Activated CD4-positive, alpha-beta T cell treated with anti-CD3 and anti-CD28 coated beads, Interleukin-2, amount 10 ng/mL, durations not matched to agents 7 days and 5 days (primary cell): ENCODE results near the gene OPRL1. TPM values are rescaled to one million over a fixed set of nuclear protein-coding genes. Genes with fewer than 3 reads are reported as not detected.
"Not testable (repeated sequence)": the region's sequence is repeated elsewhere in the genome, so short reads cannot be mapped to it uniquely, and the experiment has no call there.

ENCODE experiments used
- CTCF ChIA-PET: fragments of 350-600 bp; sonication (Branson Sonifier 250); formaldehyde crosslinking; loops from one replicate; lab custom pipeline; 2021; ENCODE audit warnings: antibody characterized with exemption; lab: Charles Lee
- POLR2A ChIA-PET: fragments of 350-600 bp; sonication (Branson Sonifier 250); formaldehyde crosslinking; loops from one replicate; lab custom pipeline; 2021; ENCODE audit warnings: antibody characterized with exemption; lab: Charles Lee
- DNase-seq: peaks from one replicate; pipeline ENCODE4 v3.0.0-alpha.2; 2020
- H3K27ac Mint-ChIP-seq: one replicate; pipeline ENCODE4 v1.8.0; 2021; ENCODE audit warnings: mild to moderate bottlenecking, moderate library complexity, mixed read lengths
- H3K27me3 Mint-ChIP-seq: one replicate; pipeline ENCODE4 v1.8.0; 2021; ENCODE audit warnings: mixed read lengths
- H3K36me3 Mint-ChIP-seq: one replicate; pipeline ENCODE4 v1.8.0; 2021; ENCODE audit warnings: low read depth, mixed read lengths
- H3K4me1 Mint-ChIP-seq: one replicate; pipeline ENCODE4 v1.8.0; 2021; ENCODE audit warnings: mixed read lengths
- H3K4me3 Mint-ChIP-seq: one replicate; pipeline ENCODE4 v1.8.0; 2021; ENCODE audit warnings: mild to moderate bottlenecking, moderate library complexity, mixed read lengths
- H3K9me3 Mint-ChIP-seq: one replicate; pipeline ENCODE4 v1.8.0; 2021; ENCODE audit warnings: mixed read lengths
- total RNA-seq, 2 experiments: library from RNA; stranded (reverse); gene quantifications; one replicate each; pipeline ENCODE4 v1.2.3, GENCODE V29; 2021

OPRL1 gene
- total RNA-seq, 2 experiments from 2014 or later: 1.6 TPM

- H3K27ac Mint-ChIP-seq: peak overlapping the region; percentile 83
- peak overlapping the region; percentile 90 for H3K4me3 Mint-ChIP-seq
- peaks cover 9% of the 10 kb centered on the region for H3K27me3 Mint-ChIP-seq
- ChIA-PET CTCF (interaction anchor here (0.8 to 5.1 kb wide), 6 partner anchors 10 to 541 kb away, joined by 3 to 30 read pairs (median 8); no protein-coding TSS in a partner anchor), POLR2A (no interaction called here)
- DNase-seq: no peak
- H3K36me3 Mint-ChIP-seq: peaks cover 31% of the 10 kb centered on the region
- peaks cover 50% of the 10 kb centered on the region for H3K4me1 Mint-ChIP-seq
- no peaks in the 10 kb centered on the region for H3K9me3 Mint-ChIP-seq
Measured at GRCh38 chr20:64078934-64079272, 979 bp upstream of the OPRL1 start.

- CTCF ChIA-PET: interaction anchor here (0.8 to 5.1 kb wide), 7 partner anchors 10 to 542 kb away, joined by 3 to 30 read pairs (median 5); no protein-coding TSS in a partner anchor
- DNase-seq: peak; percentile 81
- POLR2A ChIA-PET: interaction anchor here (0.6 kb wide), 1 partner anchor 40 kb away, joined by 3 read pairs; no protein-coding TSS in a partner anchor
- Mint-ChIP-seq H3K27me3 (peaks cover 12% of the 10 kb centered on the region), H3K4me1 (peaks cover 50% of the 10 kb centered on the region), H3K27ac (peak within 1 kb of the TSS; percentile 83), H3K4me3 (peak within 1 kb of the TSS; percentile 90), H3K9me3 (no peaks in the 10 kb centered on the region), H3K36me3 (peaks cover 26% of the 10 kb centered on the region)
Measured at GRCh38 chr20:64079273-64080012, 439 bp upstream of the OPRL1 start, which contains the start of gene RGS19. TSS of gene RGS19 (minus strand) at chr20:64079518. CDS start at chr20:64076886, 2,632 bp downstream.

DNA sequence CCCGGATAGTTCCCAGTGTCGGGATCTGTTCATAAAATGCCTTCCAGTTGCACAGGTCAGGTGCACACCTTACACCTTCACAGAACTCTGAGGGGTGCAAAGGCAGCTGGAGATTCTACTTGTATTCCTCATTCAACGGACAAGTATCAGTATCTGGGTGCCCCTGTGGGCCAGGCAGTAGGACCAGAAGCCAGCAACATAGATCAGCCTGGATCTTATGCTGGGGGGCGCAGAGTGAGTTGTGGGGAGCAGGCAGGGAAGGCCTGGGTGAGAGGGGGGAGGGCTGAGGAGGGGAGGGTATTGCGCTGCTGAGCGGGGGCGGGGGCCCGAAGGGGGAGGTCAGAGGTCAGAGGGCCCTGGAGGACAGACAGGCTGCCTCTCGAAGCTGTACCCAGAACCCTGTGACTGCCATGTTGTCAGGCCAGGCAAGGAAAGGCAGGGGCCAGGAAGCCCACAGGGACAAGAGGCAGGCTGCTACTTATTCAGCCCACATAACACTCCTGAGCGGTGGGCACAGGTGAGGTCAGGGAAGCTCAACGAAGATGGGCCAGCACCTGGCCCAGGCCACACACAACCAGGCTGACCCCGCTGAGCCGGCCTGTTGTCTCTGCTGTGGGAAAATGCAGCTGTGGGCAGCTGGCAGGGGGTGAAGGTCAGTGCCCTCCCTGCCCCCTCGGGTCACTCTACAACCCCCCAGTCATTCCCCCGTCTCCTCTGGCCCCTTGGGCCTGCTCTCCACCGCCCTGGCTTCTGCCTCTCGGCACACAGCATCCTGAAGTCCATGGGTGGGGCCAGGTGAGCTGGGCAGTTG lies 1.1 kb downstream of the OPRL1 start:
- H3K27ac Mint-ChIP-seq: peak overlapping the region; percentile 65
- CTCF ChIA-PET: interaction anchor here (1.2 to 2.0 kb wide), 2 partner anchors 12 kb away, joined by 4 to 10 read pairs; no protein-coding TSS in a partner anchor
- peaks cover 42% of the 10 kb centered on the region for H3K4me1 Mint-ChIP-seq
- no peaks in the 10 kb centered on the region for H3K9me3 Mint-ChIP-seq
- POLR2A ChIA-PET: no interaction called here
- peaks cover 24% of the 10 kb centered on the region for H3K27me3 Mint-ChIP-seq
- peaks cover 16% of the 10 kb centered on the region for H3K36me3 Mint-ChIP-seq
- no peak for DNase-seq
- H3K4me3 Mint-ChIP-seq: peak overlapping the region; percentile 70

DNA sequence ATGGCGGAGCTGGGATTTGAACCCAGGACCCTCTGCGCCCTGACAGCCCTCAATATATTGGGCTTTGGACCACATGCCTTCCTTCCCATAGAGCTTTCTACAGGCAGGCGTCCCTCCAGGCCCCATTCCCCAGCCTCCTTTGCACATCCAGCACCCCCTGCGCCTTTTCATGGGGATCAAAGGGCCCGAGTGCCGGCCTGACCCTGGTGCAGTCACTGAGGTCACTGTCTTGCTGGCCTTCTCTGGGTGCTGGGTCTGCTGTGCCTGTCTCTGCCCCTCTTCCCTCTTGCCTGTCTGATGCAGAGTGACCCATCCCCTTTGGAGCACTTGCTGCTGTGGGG lies 1.7 kb downstream of the OPRL1 start:
- Mint-ChIP-seq H3K27ac (peak overlapping the region; percentile 54), H3K9me3 (no peaks in the 10 kb centered on the region), H3K4me3 (peak overlapping the region; percentile 43), H3K36me3 (peaks cover 15% of the 10 kb centered on the region), H3K4me1 (peaks cover 38% of the 10 kb centered on the region), H3K27me3 (peaks cover 28% of the 10 kb centered on the region)
- no peak for DNase-seq
- CTCF ChIA-PET: interaction anchor here (1.1 to 1.2 kb wide), 2 partner anchors 13 to 19 kb away, joined by 3 to 4 read pairs; partner anchors contain the start of gene TCEA2
- POLR2A ChIA-PET: no interaction called here

DNA sequence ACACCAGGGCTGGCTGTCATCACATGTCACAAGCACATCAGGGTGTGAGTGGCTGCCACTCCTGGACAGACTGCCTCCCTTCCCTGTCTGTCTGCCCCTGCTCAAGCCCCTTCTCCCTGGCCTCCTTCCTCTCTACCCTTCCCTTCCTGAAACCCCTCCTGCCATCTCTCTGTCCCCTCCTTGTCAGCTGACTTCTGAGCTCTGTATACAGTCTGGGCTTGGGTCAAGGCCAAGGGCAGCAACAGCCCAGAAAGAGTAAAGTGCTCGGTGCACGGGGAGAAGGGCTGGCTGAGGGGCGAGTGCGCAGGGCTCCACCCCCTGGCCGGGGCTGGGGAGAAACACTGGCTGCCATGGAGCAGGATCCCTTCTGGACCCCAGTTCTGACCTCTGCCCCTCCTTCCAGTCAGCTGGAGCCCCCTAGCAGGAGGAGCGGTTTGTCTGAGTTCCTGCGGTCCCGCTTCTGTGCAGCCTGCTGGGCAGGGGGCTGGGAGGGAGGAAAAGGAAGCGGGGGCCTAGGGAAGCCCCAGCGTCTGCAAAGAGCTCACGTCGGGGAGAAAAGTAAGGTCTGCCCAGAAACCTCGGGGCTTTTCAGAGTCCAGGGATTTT lies 2.3 kb downstream of the OPRL1 start:
- ChIA-PET POLR2A (no interaction called here), CTCF (interaction anchor here (1.0 to 1.7 kb wide), 4 partner anchors 13 to 204 kb away, joined by 3 to 6 read pairs (median 3); partner anchors contain the start of gene TCEA2)
- H3K4me1 Mint-ChIP-seq: peaks cover 33% of the 10 kb centered on the region
- H3K9me3 Mint-ChIP-seq: no peaks in the 10 kb centered on the region
- peak overlapping the region; percentile 54 for H3K27ac Mint-ChIP-seq
- peak overlapping the region; percentile 43 for H3K4me3 Mint-ChIP-seq
- no peak for DNase-seq
- peaks cover 12% of the 10 kb centered on the region for H3K36me3 Mint-ChIP-seq
- H3K27me3 Mint-ChIP-seq: peaks cover 28% of the 10 kb centered on the region

DNA sequence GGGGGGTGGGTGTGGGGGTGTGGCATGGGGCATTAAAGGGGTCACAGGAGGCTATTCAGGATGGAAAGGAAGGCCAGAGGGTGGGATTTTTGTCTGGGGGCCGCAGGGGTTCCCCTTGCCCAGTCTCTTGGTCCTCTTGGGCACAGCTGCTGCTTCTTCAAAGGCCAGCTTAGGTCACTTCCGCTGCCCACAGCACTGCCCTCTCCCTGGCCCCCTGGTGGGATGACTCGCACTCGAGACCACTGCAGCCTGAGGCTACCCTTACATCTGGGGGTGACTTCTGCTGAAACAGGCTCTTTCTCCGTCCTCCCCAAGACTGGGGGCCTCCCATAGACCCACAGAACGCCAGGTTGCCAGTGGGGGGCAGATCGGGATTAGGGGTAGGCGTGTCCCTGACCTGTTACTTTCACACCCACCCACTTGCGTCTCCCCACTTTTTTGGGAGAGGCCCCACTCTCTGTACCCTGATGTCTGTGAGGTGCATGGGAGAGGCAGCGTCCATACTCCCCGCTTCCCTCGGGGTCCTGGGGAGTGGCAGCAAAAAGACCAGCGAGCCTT lies 3.0 kb downstream of the OPRL1 start:
- Mint-ChIP-seq H3K9me3 (peaks cover 5% of the 10 kb centered on the region), H3K36me3 (peaks cover 7% of the 10 kb centered on the region), H3K4me1 (peaks cover 32% of the 10 kb centered on the region), H3K27me3 (peaks cover 28% of the 10 kb centered on the region), H3K27ac (no peak overlapping the region), H3K4me3 (peak overlapping the region; percentile 68)
- ChIA-PET POLR2A (no interaction called here), CTCF (interaction anchor here (0.9 to 2.1 kb wide), 11 partner anchors 11 to 203 kb away, joined by 3 to 16 read pairs (median 4); no protein-coding TSS in a partner anchor)
- DNase-seq: no peak

DNA sequence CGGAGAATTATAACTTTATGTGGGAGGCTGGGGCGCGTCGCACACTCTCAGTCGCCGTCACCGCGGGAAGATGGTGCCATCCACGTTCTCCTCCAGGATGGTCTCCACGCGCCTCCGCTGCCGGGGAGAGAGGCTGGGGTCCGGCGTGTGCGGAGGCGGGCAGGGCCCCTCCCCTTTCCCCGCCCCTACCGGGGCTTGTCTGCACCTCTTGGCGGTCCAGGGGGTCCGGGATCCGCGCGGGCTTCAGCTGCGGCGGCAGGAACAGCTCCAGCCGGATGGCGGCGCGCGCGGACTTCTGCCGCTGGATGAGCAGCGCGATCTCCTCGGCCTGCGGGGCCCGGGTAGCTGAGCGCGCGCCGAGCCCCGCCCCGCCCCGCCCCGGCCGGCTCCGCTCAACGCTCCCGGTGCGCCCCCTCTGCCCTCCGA lies 3.5 kb downstream of the OPRL1 start:
- peak; percentile 69 for DNase-seq
- ChIA-PET POLR2A (no interaction called here), CTCF (interaction anchor here (0.7 to 2.1 kb wide), 18 partner anchors 11 to 546 kb away, joined by 3 to 16 read pairs (median 3); partner anchors contain the start of genes PRPF6 and PTK6)
- peaks cover 9% of the 10 kb centered on the region for H3K9me3 Mint-ChIP-seq
- H3K36me3 Mint-ChIP-seq: peaks cover 6% of the 10 kb centered on the region
- peaks cover 31% of the 10 kb centered on the region for H3K27me3 Mint-ChIP-seq
- peaks cover 32% of the 10 kb centered on the region for H3K4me1 Mint-ChIP-seq
- H3K27ac Mint-ChIP-seq: no peak overlapping the region
- H3K4me3 Mint-ChIP-seq: peak overlapping the region; percentile 68

DNA sequence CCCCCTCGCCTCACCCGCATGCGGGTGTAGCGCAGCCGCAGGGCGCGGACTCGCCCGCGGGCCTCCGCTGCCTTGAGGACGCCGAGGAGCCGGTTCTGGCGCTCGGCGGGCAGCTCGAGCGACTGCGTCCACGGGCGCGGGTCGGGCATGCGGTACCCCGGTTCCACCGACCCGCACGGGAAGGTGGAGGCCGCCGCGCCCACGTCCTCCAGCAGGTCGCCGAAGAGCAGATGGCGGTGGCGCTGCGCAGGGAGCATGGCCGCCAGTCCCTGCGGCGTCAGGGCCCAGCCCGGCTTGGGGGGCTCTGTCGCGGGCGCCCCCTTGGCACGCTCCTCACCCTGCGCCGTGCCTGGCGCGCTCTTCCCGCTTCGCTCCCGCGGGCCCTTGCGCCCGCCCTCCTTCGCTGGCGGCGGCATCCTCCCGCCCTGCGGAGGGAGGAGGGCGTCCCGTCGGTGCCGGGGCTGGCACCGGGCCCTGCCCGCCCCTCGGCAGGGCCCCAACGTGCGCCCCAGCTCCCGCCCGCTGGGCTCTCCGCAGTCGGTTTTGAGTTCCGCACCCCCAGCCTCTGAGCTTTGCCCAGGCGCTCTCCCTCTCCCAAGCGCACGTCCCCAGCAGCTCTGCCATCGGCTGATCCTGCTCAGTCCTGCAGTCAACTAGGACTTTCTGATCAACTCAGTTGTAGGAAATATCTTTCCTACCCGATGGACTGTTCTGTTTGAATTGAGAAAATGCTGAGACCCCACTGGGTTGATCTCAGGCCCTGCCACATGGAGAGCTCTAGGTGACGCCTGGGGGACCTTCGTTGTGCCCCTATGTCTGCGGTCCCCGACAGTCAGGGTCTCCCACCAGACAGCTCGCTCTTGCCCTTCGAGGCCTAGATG lies 4.2 kb downstream of the OPRL1 start, which contains the start of gene LKAAEAR1:
TSS of gene LKAAEAR1 (minus strand) at position 595 of the 881 bp plus-strand sequence. CDS start at position 416, 179 bp downstream.
- Mint-ChIP-seq H3K36me3 (peaks cover 2% of the 10 kb centered on the region), H3K9me3 (peaks cover 9% of the 10 kb centered on the region), H3K4me3 (peak within 1 kb of the TSS; percentile 72), H3K27ac (no peak within 1 kb of the TSS), H3K27me3 (peaks cover 31% of the 10 kb centered on the region), H3K4me1 (peaks cover 32% of the 10 kb centered on the region)
- no peak for DNase-seq
- POLR2A ChIA-PET: no interaction called here
- CTCF ChIA-PET: interaction anchor here (0.7 to 2.1 kb wide), 17 partner anchors 12 to 547 kb away, joined by 3 to 16 read pairs (median 3); partner anchors contain the start of genes PRPF6 and PTK6

GRCh38 chr20:64084685-64085152 lies 4.8 kb downstream of the OPRL1 start:
- Mint-ChIP-seq H3K36me3 (no peaks in the 10 kb centered on the region), H3K4me3 (peak overlapping the region; percentile 72), H3K27me3 (peaks cover 31% of the 10 kb centered on the region), H3K4me1 (peaks cover 32% of the 10 kb centered on the region), H3K9me3 (peaks cover 9% of the 10 kb centered on the region), H3K27ac (no peak overlapping the region)
- no peak for DNase-seq
- CTCF ChIA-PET: interaction anchor here (1.4 to 2.1 kb wide), 6 partner anchors 13 to 172 kb away, joined by 3 to 16 read pairs (median 7); partner anchors contain the start of gene PRPF6
- POLR2A ChIA-PET: no interaction called here

DNA sequence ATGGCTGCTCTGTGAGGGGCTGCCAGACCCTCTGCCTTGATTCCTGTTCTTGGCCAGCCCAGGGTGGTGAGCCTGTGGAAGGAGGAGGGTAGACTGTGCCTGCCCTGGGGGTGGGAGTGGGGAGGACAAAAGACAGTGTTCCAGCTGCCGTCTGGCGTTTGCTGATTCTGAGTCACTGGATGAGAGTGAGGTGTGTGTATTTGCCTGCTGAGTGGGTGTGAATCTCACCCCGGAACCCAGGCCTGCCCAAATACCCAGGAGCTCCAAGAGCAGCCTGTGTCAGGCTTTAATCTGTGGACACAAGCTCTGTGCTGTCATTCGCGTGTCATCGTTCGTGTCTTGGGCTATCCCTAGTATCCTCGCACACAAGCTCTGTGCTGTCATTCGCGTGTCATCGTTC lies 6.9 kb downstream of the OPRL1 start:
- no peaks in the 10 kb centered on the region for H3K36me3 Mint-ChIP-seq
- no peak overlapping the region for H3K4me3 Mint-ChIP-seq
- H3K9me3 Mint-ChIP-seq: peaks cover 9% of the 10 kb centered on the region
- H3K4me1 Mint-ChIP-seq: peaks cover 19% of the 10 kb centered on the region
- H3K27me3 Mint-ChIP-seq: peaks cover 29% of the 10 kb centered on the region
- DNase-seq: no peak
- POLR2A ChIA-PET: no interaction called here
- no peak overlapping the region for H3K27ac Mint-ChIP-seq
- CTCF ChIA-PET: interaction anchor here (0.9 kb wide), 1 partner anchor 13 kb away, joined by 3 read pairs; no protein-coding TSS in a partner anchor

DNA sequence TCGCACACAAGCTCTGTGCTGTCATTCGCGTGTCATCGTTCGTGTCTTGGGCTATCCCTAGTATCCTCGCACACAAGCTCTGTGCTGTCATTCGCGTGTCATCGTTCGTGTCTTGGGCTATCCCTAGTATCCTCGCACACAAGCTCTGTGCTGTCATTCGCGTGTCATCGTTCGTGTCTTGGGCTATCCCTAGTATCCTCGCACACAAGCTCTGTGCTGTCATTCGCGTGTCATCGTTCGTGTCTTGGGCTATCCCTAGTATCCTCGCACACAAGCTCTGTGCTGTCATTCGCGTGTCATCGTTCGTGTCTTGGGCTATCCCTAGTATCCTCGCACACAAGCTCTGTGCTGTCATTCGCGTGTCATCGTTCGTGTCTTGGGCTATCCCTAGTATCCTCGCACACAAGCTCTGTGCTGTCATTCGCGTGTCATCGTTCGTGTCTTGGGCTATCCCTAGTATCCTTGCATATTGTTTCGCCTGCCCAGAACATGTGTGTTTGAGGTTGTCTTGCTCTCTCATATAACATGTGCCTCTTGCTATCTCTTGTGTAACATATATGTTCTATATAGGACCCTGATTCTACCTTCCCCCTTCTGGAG lies 7.4 kb downstream of the OPRL1 start:
- H3K27ac Mint-ChIP-seq, CTCF ChIA-PET, POLR2A ChIA-PET, H3K4me3 Mint-ChIP-seq, H3K9me3 Mint-ChIP-seq, H3K36me3 Mint-ChIP-seq, DNase-seq: not testable (repeated sequence)
- Mint-ChIP-seq H3K27me3 (peaks cover 25% of the 10 kb centered on the region), H3K4me1 (peaks cover 14% of the 10 kb centered on the region)
